Measurements from ENCODE around the gene CAPNS2. TPM values are rescaled to one million over a fixed set of nuclear protein-coding genes. Genes with fewer than 3 reads are reported as not detected.

The CAPNS2 gene
- total and polyA plus RNA-seq, 2 of the 13 experiments (the other 11 are each of a cell fraction or from before 2014, with no cell fraction given): 0.29 TPM; not detected in 1

GRCh38 chr16:55559233-55559632, 7.3 kb upstream of the CAPNS2 start (continued):
- TF ChIP-seq, protein P1, sequence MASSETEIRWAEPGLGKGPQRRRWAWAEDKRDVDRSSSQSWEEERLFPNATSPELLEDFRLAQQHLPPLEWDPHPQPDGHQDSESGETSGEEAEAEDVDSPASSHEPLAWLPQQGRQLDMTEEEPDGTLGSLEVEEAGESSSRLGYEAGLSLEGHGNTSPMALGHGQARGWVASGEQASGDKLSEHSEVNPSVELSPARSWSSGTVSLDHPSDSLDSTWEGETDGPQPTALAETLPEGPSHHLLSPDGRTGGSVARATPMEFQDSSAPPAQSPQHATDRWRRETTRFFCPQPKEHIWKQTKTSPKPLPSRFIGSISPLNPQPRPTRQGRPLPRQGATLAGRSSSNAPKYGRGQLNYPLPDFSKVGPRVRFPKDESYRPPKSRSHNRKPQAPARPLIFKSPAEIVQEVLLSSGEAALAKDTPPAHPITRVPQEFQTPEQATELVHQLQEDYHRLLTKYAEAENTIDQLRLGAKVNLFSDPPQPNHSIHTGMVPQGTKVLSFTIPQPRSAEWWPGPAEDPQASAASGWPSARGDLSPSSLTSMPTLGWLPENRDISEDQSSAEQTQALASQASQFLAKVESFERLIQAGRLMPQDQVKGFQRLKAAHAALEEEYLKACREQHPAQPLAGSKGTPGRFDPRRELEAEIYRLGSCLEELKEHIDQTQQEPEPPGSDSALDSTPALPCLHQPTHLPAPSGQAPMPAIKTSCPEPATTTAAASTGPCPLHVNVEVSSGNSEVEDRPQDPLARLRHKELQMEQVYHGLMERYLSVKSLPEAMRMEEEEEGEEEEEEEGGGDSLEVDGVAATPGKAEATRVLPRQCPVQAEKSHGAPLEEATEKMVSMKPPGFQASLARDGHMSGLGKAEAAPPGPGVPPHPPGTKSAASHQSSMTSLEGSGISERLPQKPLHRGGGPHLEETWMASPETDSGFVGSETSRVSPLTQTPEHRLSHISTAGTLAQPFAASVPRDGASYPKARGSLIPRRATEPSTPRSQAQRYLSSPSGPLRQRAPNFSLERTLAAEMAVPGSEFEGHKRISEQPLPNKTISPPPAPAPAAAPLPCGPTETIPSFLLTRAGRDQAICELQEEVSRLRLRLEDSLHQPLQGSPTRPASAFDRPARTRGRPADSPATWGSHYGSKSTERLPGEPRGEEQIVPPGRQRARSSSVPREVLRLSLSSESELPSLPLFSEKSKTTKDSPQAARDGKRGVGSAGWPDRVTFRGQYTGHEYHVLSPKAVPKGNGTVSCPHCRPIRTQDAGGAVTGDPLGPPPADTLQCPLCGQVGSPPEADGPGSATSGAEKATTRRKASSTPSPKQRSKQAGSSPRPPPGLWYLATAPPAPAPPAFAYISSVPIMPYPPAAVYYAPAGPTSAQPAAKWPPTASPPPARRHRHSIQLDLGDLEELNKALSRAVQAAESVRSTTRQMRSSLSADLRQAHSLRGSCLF (CRISPR knock-in tag; IDR thresholded peaks at IDR 0.05; ENCODE audit: borderline replicate concordance): no peak
- TF ChIP-seq ZEB1 (IDR thresholded peaks at IDR 0.05; ENCODE audit: insufficient replicate concordance, low read depth): no peak
- TF ChIP-seq, protein P2, sequence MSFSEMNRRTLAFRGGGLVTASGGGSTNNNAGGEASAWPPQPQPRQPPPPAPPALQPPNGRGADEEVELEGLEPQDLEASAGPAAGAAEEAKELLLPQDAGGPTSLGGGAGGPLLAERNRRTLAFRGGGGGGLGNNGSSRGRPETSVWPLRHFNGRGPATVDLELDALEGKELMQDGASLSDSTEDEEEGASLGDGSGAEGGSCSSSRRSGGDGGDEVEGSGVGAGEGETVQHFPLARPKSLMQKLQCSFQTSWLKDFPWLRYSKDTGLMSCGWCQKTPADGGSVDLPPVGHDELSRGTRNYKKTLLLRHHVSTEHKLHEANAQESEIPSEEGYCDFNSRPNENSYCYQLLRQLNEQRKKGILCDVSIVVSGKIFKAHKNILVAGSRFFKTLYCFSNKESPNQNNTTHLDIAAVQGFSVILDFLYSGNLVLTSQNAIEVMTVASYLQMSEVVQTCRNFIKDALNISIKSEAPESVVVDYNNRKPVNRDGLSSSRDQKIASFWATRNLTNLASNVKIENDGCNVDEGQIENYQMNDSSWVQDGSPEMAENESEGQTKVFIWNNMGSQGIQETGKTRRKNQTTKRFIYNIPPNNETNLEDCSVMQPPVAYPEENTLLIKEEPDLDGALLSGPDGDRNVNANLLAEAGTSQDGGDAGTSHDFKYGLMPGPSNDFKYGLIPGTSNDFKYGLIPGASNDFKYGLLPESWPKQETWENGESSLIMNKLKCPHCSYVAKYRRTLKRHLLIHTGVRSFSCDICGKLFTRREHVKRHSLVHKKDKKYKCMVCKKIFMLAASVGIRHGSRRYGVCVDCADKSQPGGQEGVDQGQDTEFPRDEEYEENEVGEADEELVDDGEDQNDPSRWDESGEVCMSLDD (CRISPR knock-in tag; IDR thresholded peaks at IDR 0.05; ENCODE audit: borderline replicate concordance): no peak
- no peak for TF ChIP-seq CCDC6 (CRISPR knock-in tag; IDR thresholded peaks at IDR 0.05)
- TF ChIP-seq ZNF503 (CRISPR knock-in tag; IDR thresholded peaks at IDR 0.05): no peak
